IPS-15b (cell line): ENCODE results near the gene FCGR3B.
"Not testable (repeated sequence)": the region's sequence is repeated elsewhere in the genome, so short reads cannot be mapped to it uniquely, and the experiment has no call there.

Source experiments
- H3K27me3 ChIP-seq: one replicate; pipeline ENCODE4 v1.6.1; 2013; ENCODE audit warnings: low read length; ENCODE audit not compliant: control insufficient read depth, insufficient read depth
- H3K36me3 ChIP-seq: one replicate; pipeline ENCODE4 v1.6.1; 2013; ENCODE audit warnings: low read length; ENCODE audit not compliant: control insufficient read depth, insufficient read depth
- H3K4me1 ChIP-seq: one replicate; pipeline ENCODE4 v1.6.1; 2013; ENCODE audit warnings: mild to moderate bottlenecking, low read length; ENCODE audit not compliant: control insufficient read depth, insufficient read depth
- H3K4me3 ChIP-seq: one replicate; pipeline ENCODE4 v1.5.1; 2013; ENCODE audit warnings: low read depth, low read length
- H3K9ac ChIP-seq: one replicate; pipeline ENCODE4 v1.6.1; 2013; ENCODE audit warnings: low read depth, mild to moderate bottlenecking, low read length
- H3K9me3 ChIP-seq: one replicate; pipeline ENCODE4 v1.6.1; 2013; ENCODE audit warnings: mild to moderate bottlenecking, low read length; ENCODE audit not compliant: control insufficient read depth, insufficient read depth

The FCGR3B gene

DNA sequence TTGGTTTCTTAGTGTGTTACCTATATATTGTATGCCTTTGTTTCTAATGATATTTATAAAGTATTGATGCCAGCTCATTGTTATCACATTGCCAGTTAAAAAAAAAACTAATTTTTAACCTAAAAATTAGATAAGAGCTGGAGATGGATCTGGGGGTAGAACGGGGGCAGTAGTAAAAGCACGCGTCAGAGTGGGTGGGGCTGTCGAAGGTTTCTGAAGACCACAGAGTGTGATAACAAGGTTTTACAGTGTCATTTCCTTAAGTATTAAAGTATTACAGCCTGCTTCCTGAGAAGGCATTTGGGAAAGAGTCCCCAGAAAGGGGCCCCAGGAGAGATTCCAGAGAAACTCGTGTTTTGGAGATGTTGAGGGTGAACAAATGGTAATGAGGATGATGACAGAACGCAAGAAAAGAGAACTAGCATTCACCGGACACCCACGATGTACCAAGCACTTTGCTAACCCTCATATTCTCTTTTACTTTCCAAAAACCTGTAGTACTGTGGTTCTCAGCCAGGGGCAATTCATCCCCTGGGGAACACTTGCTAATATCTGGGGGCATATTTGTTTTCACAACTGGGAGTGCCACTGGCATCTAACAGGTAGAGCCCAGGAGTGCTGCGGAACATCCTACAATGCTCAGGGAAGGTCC, 30.8 kb upstream of the FCGR3B start:
- not testable (repeated sequence) for H3K9ac ChIP-seq, H3K9me3 ChIP-seq, H3K4me1 ChIP-seq, H3K27me3 ChIP-seq, H3K4me3 ChIP-seq, H3K36me3 ChIP-seq

DNA sequence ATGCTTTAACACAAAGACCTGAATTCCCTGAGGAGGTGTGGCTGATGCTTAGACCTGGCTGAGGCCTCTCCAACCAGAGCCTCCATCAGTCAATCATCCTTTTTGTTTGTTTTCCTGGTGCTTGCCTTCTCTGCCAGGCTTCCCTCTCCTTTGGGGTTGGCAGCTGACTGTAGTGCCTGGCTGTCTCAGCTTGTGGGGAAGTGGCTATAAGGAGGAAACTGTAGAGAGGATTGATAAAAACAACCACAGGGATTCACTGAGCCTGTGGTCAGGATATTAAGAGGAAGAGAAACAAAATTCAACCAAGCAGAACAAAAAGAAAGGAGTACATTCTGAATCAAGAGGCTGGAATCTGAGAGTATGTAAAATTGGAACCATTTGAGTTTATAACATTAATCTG, 27.5 kb upstream of the FCGR3B start:
- not testable (repeated sequence) for H3K27me3 ChIP-seq, H3K9ac ChIP-seq, H3K9me3 ChIP-seq, H3K4me3 ChIP-seq, H3K4me1 ChIP-seq, H3K36me3 ChIP-seq

DNA sequence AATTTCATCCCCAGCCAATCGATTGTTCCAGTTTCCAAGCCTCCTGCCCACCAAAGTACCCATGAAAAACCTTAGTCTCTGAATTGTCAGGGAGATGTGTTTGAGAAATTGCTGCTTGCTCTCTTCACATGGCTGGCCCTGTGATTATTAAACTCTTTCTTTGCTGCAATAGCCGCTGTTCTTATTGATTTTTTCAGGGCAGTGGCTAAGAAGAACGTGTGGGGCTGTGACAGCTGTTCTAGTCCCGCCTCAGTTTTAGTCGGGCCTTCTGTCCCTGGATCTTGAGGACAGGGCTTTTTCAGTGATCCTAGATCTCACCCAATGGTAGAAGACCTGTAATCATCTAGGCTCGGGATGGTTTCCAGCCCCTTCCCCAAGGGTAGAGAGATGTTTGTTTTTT, 23.0 kb upstream of the FCGR3B start:
- H3K36me3 ChIP-seq, H3K27me3 ChIP-seq, H3K4me1 ChIP-seq, H3K4me3 ChIP-seq, H3K9me3 ChIP-seq, H3K9ac ChIP-seq: not testable (repeated sequence)

DNA sequence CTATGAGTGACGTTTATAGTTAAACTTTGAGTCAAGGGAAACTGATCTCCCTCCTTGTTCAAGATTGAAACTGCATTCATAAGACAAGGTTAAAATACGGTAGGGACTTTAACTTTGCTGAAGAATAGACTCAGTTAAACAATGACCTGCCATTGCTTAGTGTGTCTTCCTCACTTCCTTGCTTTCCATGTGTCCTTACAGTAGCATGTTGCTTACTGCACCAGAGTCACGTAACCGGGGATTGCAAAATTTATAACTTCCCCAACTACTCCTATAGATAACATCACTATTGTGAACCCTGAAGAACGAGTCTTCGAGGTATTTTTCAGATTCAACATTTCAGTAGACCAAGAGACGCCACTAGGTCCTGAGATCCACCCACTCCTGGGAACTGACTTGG, 22.6 kb upstream of the FCGR3B start:
- H3K4me3 ChIP-seq, H3K27me3 ChIP-seq, H3K36me3 ChIP-seq, H3K9ac ChIP-seq, H3K9me3 ChIP-seq, H3K4me1 ChIP-seq: not testable (repeated sequence)

DNA sequence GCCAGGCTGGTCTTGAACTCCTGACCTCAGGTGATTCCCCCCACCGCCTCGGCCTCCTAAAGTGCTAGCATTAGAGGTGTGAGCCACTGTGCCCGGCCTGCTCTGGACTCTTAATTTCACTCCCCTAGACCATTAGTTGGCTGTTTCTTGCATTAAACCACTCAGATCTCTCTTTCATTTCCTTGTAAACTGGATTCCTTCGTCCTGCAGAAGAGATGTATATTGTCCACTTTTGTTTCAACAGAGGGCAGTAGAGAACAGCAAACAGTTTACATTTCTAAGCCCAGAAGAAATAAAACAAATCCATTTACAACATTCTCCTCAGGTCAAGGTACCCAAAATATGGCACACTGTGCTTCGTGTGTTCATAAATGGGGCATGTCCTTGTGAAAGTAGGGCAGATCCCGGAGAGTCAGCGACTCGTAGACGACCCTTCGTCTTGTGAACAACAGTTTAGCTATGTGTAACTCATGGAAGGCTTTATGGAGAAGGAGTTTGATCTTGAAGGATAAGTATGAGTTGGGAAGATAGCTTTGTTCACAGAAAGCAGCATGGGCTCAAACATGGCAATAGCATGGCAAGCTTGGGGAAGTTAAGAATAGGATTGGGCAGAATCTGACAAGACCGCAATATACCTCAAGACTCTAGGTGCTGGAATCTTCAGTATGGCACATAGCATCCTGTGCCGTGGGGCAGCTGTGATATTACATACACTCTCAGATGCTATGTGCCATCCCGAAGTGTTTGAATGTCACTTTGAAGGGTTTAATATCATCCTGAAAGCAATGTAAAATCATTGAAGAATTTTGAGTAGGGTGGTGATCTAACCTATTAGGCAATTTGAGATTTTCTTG, 16.8 kb upstream of the FCGR3B start:
- H3K9ac ChIP-seq, H3K27me3 ChIP-seq, H3K4me3 ChIP-seq, H3K36me3 ChIP-seq, H3K4me1 ChIP-seq, H3K9me3 ChIP-seq: not testable (repeated sequence)

DNA sequence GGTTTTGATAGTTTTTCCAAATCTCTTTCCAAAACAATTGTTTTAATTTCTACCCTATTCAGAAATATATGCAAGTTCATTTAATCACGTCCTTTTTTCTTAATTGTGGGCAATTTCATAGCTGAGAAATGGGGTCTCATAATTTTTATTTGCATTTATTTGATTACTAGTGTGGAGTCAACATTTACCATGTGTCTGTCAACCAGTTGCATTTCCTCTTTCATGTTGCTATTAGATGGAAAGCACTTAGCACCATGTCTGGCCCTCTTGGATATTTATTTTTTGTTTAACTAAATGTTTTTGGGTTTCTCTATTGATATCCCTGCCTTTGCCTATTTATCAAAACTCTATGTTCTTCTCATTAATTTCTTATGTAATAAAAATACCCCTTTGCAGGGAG, 13.9 kb upstream of the FCGR3B start:
- not testable (repeated sequence) for H3K9me3 ChIP-seq, H3K4me1 ChIP-seq, H3K9ac ChIP-seq, H3K27me3 ChIP-seq, H3K4me3 ChIP-seq, H3K36me3 ChIP-seq

DNA sequence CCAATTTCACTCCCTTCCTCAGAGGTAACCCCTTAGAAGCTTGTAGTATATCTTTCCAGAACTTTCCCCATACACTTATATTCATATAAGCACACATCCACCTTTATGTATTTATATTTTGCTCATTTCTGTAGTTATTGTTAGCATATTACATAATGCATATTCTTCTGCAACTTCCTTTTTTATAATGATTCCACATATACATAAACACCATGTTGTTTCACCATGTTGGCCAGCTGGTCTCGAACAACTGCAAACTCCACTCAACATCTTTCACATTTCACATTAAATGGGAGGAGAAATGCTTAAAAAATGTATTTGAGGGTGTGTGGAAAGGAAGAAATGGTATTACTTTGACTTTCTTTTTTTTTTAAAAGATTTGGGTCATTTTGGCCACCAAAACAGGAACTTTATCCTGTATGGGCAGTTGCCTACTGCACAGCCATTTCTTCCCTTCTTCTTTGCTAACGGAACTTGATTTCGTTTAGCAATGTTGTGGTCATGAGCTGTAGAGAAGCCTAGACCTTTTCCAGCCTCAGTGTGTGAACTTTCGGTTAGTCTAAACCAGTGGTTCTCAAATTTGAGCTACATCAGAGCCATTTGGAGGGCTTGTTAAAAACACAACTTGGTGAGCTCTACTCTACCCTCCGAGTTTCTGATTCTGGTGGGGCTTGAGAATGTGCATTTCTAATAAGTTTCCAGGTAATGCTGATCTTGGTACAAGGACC, 12.7 kb upstream of the FCGR3B start:
- H3K9ac ChIP-seq, H3K9me3 ChIP-seq, H3K4me3 ChIP-seq, H3K36me3 ChIP-seq, H3K27me3 ChIP-seq, H3K4me1 ChIP-seq: not testable (repeated sequence)

DNA sequence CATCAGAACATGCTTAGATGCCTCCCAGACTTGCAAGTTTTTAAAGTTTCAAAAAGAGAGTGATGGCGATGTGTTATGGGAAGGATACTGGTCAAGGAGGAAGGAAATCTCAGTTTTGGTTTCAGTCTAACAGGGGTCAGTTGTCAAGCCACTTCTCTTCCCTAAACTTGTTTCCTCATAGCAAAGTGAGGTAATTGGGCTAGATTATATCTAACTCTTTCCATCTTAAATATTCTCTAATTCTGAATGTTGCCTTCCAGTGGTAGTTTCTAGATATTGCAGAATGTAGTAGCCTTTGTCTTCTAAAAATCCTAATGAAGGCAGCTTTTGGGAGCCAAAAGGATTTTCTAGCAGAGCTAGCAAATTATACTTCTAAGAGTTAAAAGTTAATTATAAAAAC, 11.7 kb upstream of the FCGR3B start:
- not testable (repeated sequence) for H3K27me3 ChIP-seq, H3K36me3 ChIP-seq, H3K4me1 ChIP-seq, H3K9ac ChIP-seq, H3K9me3 ChIP-seq, H3K4me3 ChIP-seq

DNA sequence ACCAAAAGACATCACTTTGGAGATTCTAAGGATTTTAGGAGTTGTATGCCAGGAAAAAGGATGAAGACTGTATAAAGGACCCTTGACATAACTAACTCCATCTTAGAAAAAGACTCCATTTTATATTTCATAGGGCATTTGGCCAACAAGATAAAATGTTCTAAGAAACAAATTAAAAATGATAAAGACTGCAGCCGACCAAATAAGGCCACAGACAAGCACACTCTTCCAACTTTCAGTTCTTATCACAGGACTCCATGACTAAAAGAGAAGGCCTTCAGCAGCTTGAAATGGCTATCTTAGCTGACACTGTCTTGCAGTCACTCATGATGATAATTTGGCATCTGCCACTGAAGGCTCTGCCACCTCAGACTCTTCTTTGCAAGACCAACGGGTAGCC, 8.2 kb upstream of the FCGR3B start:
- H3K9me3 ChIP-seq, H3K4me3 ChIP-seq, H3K4me1 ChIP-seq, H3K9ac ChIP-seq, H3K36me3 ChIP-seq, H3K27me3 ChIP-seq: not testable (repeated sequence)

DNA sequence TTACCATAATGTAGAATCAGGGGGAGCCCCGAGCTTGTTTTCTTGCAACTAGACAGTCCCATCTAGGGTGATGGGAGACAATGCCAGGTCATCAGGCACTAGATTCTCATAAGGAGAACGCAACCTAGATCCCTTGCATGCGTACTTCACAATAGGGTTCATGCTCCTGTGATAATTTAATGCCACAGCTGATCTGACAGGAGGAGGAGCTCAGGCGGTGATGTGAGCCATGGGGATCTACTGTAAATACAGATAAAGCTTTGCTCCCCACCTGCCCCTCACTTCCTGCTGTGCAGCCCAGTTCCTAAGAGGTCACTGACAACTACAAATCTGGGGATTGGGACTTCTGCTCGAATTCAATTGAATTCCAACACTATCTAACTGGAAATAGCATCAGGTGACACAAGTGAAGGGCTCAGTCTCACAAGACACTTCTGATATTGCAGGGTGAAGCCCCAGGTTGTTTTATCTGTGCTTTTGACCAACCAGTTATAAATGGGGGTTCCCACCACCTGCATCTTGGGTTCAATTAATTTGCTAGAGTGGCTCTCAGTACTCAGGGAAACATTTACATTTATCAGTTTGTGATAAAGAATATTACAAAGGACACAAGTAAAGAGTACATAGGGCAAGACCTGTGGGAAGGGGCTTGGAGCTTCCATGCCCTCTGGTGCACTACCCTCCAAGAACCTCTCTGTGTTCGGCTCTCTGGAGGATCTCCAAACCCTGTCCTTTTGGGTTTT, 7.4 kb upstream of the FCGR3B start:
- not testable (repeated sequence) for H3K36me3 ChIP-seq, H3K9me3 ChIP-seq, H3K4me1 ChIP-seq, H3K27me3 ChIP-seq, H3K4me3 ChIP-seq, H3K9ac ChIP-seq

DNA sequence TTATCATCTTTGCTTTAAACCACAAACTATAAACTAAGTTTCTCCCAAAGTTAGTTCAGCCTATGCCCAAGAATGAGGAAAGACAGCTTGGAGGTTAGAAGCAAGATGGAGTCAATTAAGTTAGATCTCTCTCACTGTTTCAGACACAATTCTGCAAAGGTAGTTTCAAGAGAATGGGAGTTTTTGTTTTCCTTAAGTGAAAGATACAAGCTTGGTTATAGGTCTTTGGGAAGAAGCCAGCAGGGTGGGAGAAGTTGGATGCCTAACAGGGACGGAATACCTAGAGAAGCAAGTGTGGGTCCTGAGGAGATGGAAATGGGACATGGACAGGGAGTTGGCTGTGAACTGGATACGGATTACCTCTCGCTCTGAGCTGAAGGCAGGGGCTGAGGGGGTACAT, 6.0 kb upstream of the FCGR3B start:
- H3K27me3 ChIP-seq, H3K9ac ChIP-seq, H3K36me3 ChIP-seq, H3K4me1 ChIP-seq, H3K9me3 ChIP-seq, H3K4me3 ChIP-seq: not testable (repeated sequence)
